ENCODE measurements around the gene CYGB. TPM values are rescaled to one million over a fixed set of nuclear protein-coding genes. Genes with fewer than 3 reads are reported as not detected.
"Not testable (repeated sequence)": the region's sequence is repeated elsewhere in the genome, so short reads cannot be mapped to it uniquely, and the experiment has no call there.

The CYGB gene
- total RNA-seq, 4 donors from 2014 or later, result 5.8 to 81.7 (median 11.1) TPM

DNA sequence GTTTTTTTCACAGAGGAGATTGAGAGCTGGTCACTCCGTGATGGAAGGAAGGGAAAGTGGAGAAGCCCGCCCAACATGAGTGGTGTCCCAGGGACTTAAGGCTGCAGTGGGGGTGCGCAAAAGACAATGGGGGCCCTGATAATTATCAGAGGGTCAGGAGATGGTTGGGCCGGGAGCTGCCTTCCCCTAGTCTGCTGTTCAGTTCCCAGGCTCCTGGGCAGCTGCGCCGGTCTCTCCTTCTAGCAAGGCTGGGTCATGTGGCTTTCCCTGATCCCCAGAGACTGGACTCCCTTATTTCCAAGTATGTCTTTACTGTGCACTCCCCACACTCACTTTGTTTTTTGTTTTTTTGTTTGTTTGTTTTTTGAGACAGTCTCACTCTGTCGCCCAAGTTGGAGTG is 16.2 kb downstream of the CYGB start:
- DNase-seq, result no peak
- H3K27ac ChIP-seq, result no peak overlapping the region
- no peaks in the 10 kb centered on the region for H3K36me3 ChIP-seq
- no peak for TF ChIP-seq POLR2A (IDR thresholded peaks at IDR 0.05)
- TF ChIP-seq, protein P1, sequence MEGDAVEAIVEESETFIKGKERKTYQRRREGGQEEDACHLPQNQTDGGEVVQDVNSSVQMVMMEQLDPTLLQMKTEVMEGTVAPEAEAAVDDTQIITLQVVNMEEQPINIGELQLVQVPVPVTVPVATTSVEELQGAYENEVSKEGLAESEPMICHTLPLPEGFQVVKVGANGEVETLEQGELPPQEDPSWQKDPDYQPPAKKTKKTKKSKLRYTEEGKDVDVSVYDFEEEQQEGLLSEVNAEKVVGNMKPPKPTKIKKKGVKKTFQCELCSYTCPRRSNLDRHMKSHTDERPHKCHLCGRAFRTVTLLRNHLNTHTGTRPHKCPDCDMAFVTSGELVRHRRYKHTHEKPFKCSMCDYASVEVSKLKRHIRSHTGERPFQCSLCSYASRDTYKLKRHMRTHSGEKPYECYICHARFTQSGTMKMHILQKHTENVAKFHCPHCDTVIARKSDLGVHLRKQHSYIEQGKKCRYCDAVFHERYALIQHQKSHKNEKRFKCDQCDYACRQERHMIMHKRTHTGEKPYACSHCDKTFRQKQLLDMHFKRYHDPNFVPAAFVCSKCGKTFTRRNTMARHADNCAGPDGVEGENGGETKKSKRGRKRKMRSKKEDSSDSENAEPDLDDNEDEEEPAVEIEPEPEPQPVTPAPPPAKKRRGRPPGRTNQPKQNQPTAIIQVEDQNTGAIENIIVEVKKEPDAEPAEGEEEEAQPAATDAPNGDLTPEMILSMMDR (IDR thresholded peaks at IDR 0.05), result no peak
- no peaks in the 10 kb centered on the region for H3K27me3 ChIP-seq
- H3K9me3 ChIP-seq, result no peaks in the 10 kb centered on the region
- no peak overlapping the region for H3K4me3 ChIP-seq
- peaks cover 2 to 16% (median 7%) of the 10 kb centered on the region in 4 donors for H3K4me1 ChIP-seq

DNA sequence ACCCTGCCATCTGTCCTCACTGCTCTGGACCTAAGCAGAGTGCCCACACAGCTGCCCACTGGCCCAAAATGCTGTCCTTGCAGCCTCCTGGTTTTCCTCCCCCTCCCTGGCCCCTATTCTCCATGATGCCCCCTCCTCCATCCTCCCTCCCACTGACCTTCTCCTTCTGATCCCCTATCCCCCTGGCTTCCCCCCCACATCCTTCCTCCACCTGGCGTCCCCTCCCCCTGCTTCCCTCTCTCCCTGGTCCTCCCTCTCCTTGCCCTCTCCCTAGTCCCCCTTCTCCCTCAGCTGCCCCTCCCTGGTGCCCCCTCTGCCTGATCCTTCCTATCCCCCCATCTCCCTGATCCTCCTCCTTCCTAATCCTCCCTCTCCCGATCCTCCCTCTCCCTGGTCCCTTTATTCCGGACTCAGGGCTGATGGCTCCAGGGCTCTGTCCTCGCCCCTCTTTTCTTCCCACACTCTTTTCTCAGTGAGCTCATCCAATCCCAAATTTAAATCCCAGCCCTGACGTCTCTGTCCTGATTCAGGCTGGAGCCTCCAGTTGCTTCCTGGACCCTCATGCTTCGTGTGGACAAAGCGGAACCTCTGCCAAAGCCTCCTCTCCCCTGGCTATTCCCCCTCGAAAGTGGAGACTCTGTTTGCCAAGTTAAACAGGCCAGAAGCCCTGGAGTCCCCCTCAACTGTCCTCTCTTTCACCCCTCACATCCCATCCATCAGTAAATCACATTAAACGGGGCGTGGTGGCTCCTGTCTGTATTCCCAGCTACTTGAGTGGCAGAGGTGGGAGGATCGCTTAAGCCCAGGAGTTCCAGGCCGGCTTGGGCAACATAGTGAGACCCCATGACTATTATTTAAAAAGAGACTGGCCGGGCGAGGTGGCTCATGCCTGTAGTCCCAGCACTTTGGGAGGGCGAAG is 18.2 kb downstream of the CYGB start:
- Histone ChIP-seq H3K9me3 (no peaks in the 10 kb centered on the region), H3K27ac (no peak overlapping the region), H3K4me1 (peaks cover 0 to 14% (median 6%) of the 10 kb centered on the region in 4 donors), H3K27me3 (no peaks in the 10 kb centered on the region), H3K36me3 (no peaks in the 10 kb centered on the region), H3K4me3 (no peak overlapping the region)
- TF ChIP-seq POLR2A (IDR thresholded peaks at IDR 0.05), result no peak
- TF ChIP-seq, protein P1 (IDR thresholded peaks at IDR 0.05), result no peak
- no peak for DNase-seq

DNA sequence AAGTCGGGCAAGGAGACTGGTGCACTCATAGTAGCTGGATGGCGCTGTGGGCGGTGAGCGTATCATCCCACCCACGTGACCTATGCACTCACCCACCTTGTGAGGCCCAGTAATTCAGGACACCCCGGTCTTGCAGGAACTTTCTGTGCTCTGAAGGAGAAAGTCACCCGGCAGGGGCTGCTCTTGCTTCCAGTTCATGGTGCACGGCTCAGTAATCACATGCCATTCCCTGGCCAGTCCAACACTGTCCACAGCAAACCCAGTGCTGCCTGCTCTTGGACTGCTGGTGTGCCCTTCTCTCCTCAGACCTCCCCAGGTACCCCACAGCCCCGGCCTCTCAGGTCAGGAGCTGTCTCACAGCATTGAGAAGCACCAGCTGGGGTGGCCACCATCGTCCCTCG is 19.9 kb downstream of the CYGB start:
- TF ChIP-seq, protein P1 (IDR thresholded peaks at IDR 0.05), result no peak
- no peak for TF ChIP-seq POLR2A (IDR thresholded peaks at IDR 0.05)
- DNase-seq, result no peak
- H3K27me3 ChIP-seq, result no peaks in the 10 kb centered on the region
- H3K9me3 ChIP-seq, result no peaks in the 10 kb centered on the region
- H3K4me3 ChIP-seq, result no peak overlapping the region
- H3K27ac ChIP-seq, result peak overlapping the region in 1 of 4 donors; percentile 17
- H3K36me3 ChIP-seq, result no peaks in the 10 kb centered on the region
- H3K4me1 ChIP-seq, result peaks cover 0 to 7% (median 3%) of the 10 kb centered on the region in 4 donors

DNA sequence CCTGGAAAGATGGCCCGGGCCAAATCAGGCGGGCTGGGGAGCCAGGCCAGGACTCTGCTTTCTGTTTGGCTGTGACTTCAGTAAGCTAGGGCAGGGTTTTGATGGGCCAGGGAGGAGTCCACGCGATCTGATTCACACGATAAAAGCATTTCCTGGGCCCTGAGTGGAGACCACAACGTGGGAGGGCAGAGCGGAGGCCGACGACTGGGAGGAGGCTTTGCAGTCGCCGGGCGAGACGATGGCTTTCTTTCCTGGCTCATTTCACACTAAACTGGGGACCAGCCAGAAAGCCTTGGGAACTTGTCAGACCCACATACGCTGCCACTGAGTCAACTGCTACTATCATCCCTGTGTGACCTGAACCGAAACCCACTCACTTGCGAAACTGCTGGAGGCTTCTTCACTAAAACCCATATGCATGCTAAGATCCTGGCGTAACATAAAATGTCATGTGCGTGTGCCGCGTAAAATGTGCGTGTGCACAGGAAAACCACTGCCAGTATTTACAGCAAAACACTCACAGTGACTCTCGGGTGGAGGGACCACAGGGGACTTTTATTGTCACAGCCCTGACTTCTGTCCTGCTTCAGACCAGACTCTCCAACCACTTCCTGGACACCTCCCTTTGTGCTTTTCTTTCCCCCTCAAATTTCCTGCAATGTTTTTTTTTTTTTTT is 22.1 kb downstream of the CYGB start:
- peak; percentile 18 to 38 for TF ChIP-seq POLR2A (IDR thresholded peaks at IDR 0.05)
- TF ChIP-seq, protein P1 (IDR thresholded peaks at IDR 0.05), result no peak
- Histone ChIP-seq H3K36me3 (no peaks in the 10 kb centered on the region), H3K4me1 (peaks cover 0 to 7% (median 3%) of the 10 kb centered on the region in 4 donors), H3K4me3 (peak overlapping the region; percentile 6 to 26 (median 18)), H3K27ac (peak overlapping the region; percentile 79 to 88 (median 84)), H3K27me3 (no peaks in the 10 kb centered on the region), H3K9me3 (no peaks in the 10 kb centered on the region)
- peak in 2 of 3 donors; percentile 82 to 92 for DNase-seq

DNA sequence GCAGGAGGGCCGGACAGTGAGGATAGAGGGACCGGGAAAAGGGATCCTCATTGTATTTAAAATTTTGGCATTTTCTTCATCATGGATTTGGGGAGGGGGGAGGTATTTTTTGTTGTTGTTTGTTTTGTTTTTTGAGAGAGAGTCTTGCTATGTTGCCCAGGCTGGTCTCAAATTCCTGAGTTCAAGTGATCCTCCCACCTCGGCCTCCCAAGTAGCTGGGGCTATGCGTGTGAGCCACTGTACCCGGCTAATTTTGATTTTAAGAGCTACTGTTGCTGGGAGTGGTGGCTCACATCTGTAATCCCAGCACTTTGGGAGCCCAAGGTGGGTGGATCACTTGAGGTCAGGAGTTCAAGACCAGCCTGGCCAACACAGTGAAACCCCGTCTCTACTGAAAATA is 23.2 kb downstream of the CYGB start:
- H3K4me1 ChIP-seq, DNase-seq, H3K9me3 ChIP-seq, H3K4me3 ChIP-seq, H3K27me3 ChIP-seq, H3K36me3 ChIP-seq: not testable (repeated sequence)
- peak overlapping the region; percentile 79 to 88 (median 84) for H3K27ac ChIP-seq

DNA sequence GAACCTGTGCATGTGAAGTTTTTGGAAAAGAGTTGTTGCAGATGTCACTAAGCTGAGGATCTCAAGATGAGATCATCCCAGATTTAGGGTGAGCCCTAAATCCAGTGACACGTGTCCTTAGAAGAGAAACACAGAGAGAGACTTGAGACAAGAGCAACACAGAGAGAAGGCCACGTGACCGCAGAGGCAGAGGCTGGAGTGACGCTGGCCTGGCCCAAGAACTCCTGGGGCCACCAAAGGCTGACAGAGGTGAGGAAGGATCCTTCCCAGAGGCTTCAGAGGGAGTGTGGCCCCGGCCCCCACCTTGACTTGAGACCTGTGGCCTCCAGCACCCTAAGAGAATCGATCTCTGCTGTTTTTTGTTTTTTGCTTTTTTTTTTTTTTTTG is 24.2 kb downstream of the CYGB start:
- Histone ChIP-seq H3K4me3 (no peak overlapping the region), H3K36me3 (no peaks in the 10 kb centered on the region), H3K4me1 (peaks cover 0 to 7% (median 3%) of the 10 kb centered on the region in 4 donors), H3K27ac (no peak overlapping the region), H3K9me3 (no peaks in the 10 kb centered on the region), H3K27me3 (no peaks in the 10 kb centered on the region)
- no peak for DNase-seq
- TF ChIP-seq, protein P1 (IDR thresholded peaks at IDR 0.05), result no peak
- no peak for TF ChIP-seq POLR2A (IDR thresholded peaks at IDR 0.05)
